HFFc6 (cell line): ENCODE measurements around the gene CPD. TPM values are rescaled to one million over a fixed set of nuclear protein-coding genes. Genes with fewer than 3 reads are reported as not detected.

Experiments used
- DNase-seq: peaks from one replicate; pipeline ENCODE4 v3.0.0-alpha.2; 2018
- H3K27ac Mint-ChIP-seq: 2 replicates; pipeline ENCODE4 v1.8.0; 2020; ENCODE audit warnings: mild to moderate bottlenecking, mixed read lengths
- H3K27me3 Mint-ChIP-seq: 2 replicates; pipeline ENCODE4 v1.8.0; 2021; ENCODE audit warnings: mild to moderate bottlenecking, moderate library complexity, mixed read lengths; ENCODE audit not compliant: insufficient read depth
- H3K36me3 Mint-ChIP-seq: 2 replicates; pipeline ENCODE4 v1.8.0; 2021; ENCODE audit warnings: low read depth, mixed read lengths
- H3K4me1 Mint-ChIP-seq: 2 replicates; pipeline ENCODE4 v1.8.0; 2020; ENCODE audit warnings: low read depth, mixed read lengths
- H3K4me3 Mint-ChIP-seq: 2 replicates; pipeline ENCODE4 v1.8.0; 2020; ENCODE audit warnings: mild to moderate bottlenecking, moderate library complexity, mixed read lengths
- H3K9me3 Mint-ChIP-seq: 2 replicates; pipeline ENCODE4 v1.8.0; 2020; ENCODE audit warnings: mild to moderate bottlenecking, mixed read lengths
- total RNA-seq, 6 experiments: library from RNA; stranded (reverse); fragmentation: NEBNext Ultra II Directional; extraction: Animal tissue kit (Norgen Biotek cat#: 25700); gene quantifications; 2 replicates in 1 of 6; 3 replicates in 5 of 6; pipeline ENCODE4 v1.2.3, GENCODE V29; 2021
- TF ChIP-seq, protein P1 (sequence below): fragments of 200-600 bp; sonication (generic); IDR thresholded peaks from 2 replicates; pipeline ENCODE4 v1.5.0; 2021; ENCODE audit warnings: antibody characterized with exemption, mild to moderate bottlenecking

The CPD gene
- total RNA-seq, 6 experiments from 2014 or later = 45.9 to 57.4 (median 49.7) TPM

DNA sequence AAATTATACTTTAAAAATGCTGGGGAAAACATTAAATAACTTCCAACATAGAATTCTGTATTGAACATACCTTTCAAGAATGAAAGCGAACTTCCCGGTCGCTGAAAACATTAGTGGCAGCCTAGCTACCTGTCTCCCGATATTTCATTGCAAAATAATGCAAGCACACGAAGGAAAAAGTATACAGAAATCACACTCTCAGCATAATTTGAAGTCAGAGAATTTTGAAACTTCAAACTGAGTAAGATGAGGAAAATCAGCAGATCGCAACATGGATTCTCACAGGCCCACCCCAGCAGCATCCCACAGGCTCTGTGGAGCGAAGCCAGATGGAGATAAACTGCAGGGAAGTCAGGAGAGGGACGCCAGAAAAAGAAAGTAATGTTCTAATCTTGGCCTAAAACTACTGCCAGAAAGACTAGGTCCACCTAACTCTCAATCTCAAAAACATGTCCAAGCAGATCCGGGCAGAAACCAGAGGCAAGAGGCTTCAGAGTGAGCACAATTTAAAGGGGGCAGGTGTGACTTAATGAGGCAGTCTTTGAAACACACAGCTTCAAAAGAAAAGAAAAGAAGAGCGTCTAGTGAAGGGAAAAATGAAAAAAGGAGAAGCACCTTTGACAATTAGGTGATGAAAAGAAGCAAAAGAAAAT, 93.6 kb downstream of the CPD start:
- Mint-ChIP-seq H3K4me3 (no peak overlapping the region), H3K27ac (no peak overlapping the region), H3K36me3 (peaks cover 2% of the 10 kb centered on the region; the same call in 1 of the 2 replicates), H3K9me3 (no peaks in the 10 kb centered on the region), H3K27me3 (no peaks in the 10 kb centered on the region; the same call in 1 of the 2 replicates), H3K4me1 (peaks cover 17% of the 10 kb centered on the region)
- TF ChIP-seq, protein P1, sequence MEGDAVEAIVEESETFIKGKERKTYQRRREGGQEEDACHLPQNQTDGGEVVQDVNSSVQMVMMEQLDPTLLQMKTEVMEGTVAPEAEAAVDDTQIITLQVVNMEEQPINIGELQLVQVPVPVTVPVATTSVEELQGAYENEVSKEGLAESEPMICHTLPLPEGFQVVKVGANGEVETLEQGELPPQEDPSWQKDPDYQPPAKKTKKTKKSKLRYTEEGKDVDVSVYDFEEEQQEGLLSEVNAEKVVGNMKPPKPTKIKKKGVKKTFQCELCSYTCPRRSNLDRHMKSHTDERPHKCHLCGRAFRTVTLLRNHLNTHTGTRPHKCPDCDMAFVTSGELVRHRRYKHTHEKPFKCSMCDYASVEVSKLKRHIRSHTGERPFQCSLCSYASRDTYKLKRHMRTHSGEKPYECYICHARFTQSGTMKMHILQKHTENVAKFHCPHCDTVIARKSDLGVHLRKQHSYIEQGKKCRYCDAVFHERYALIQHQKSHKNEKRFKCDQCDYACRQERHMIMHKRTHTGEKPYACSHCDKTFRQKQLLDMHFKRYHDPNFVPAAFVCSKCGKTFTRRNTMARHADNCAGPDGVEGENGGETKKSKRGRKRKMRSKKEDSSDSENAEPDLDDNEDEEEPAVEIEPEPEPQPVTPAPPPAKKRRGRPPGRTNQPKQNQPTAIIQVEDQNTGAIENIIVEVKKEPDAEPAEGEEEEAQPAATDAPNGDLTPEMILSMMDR = no peak
- DNase-seq = no peak

DNA sequence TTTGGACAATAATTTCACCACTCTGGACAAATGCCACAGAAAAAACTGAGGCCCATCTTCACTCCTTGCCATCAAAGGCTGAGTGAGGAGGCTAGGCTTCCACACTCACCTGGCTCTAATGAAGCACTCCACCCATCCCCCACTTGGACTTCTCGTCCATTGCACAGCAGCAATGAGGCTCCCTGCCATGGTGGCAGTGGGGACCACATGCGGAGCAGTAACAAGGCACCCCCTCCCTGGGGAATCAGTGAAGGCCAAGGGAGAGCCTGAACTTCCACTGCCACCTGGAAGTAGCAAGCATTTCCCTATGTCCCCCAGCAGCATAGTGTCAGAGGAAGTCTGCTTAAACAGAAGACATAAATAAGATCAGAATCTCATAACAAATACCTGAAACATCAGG, 96.5 kb downstream of the CPD start:
- Mint-ChIP-seq H3K4me3 (no peak overlapping the region), H3K4me1 (peaks cover 33% of the 10 kb centered on the region), H3K27ac (no peak overlapping the region), H3K36me3 (peaks cover 11% of the 10 kb centered on the region; the same call in 1 of the 2 replicates), H3K9me3 (no peaks in the 10 kb centered on the region), H3K27me3 (no peaks in the 10 kb centered on the region; the same call in 1 of the 2 replicates)
- DNase-seq = no peak
- TF ChIP-seq, protein P1 = no peak

DNA sequence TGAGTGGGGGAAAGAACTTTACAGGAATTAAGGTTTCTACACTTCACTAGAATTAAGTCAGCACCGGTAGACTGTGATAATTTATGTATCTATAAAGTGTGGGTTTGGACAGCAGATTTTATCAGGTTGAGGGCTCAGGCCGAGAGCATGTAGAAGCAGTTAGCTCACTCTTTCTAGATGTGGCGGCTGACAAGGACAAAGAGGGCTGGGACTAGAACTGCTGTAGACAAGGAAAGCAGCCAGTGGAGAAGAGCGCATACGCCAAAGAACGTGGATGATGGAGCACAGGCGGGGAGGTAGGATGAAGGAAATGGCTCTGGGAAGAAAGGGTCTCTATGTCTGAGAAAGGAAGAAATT, 98.0 kb downstream of the CPD start:
- Mint-ChIP-seq H3K36me3 (peaks cover 11% of the 10 kb centered on the region; the same call in 1 of the 2 replicates), H3K27me3 (no peaks in the 10 kb centered on the region; the same call in 1 of the 2 replicates), H3K9me3 (no peaks in the 10 kb centered on the region), H3K27ac (peak overlapping the region; percentile 99), H3K4me3 (peak overlapping the region; percentile 95), H3K4me1 (peaks cover 33% of the 10 kb centered on the region)
- TF ChIP-seq, protein P1 = no peak
- DNase-seq = no peak

DNA sequence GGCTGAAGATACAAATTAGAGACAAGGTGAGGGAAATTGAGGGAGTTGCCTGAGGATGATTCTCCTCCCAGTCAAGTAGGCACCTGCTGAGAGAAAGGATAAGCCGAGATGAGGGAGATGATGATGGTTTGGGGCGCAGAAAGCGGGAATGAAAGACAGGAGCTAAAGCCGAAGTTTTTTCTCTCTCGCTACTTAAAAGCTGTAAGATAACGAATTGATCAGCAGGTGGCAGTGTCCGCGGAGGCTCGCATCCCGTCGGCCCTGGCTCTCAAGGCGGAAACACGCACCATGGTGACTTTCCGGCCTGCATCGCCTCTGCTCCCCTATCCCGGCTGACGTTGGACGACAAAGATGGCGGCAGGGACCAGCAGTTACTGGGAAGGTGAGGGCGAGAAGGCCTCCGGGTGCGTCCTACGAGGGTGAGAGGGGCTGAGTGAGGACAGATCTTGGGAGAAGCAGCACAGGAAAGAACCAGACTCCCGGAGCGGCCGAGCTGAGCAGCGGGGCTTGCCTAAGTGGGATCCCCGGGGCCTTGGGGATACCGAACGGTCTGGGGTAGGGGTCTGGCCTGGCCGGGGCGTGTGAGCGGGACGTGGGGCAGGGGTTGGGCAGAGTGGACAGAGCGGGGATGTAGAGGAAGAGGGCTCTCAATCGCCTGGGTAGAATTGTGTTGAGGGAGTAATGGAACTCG, 98.5 kb downstream of the CPD start, which contains the start of gene GOSR1:
Gene GOSR1 (plus strand): TSS at position 326 of the 691 bp plus-strand sequence. CDS start 26 bp downstream, at position 352.
- H3K4me1 Mint-ChIP-seq = peaks cover 33% of the 10 kb centered on the region

DNA sequence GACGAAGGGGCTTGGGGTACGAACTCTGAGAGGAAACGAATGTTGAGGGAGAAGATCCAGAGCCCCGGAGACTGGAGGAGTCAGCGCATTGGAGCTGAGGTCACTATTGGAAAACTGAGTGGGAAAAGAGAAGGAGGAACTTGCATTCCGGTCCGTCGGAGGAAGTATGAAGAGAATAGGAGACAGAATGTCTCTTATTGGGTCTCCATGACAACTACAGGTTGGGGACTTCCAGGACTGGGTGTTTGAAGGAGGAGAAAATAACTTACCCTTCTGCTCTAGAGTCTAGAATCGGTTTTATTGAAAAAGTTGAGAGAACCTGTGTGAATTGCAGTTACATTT, 99.0 kb downstream of the CPD start:
- peak overlapping the region; percentile 95 for H3K4me3 Mint-ChIP-seq
- TF ChIP-seq, protein P1 = no peak
- DNase-seq = peak; percentile 3
- peaks cover 33% of the 10 kb centered on the region for H3K4me1 Mint-ChIP-seq
- peak overlapping the region; percentile 99 for H3K27ac Mint-ChIP-seq
- peaks cover 13% of the 10 kb centered on the region; the same call in 1 of the 2 replicates for H3K36me3 Mint-ChIP-seq
- no peaks in the 10 kb centered on the region for H3K9me3 Mint-ChIP-seq
- H3K27me3 Mint-ChIP-seq = no peaks in the 10 kb centered on the region; the same call in 1 of the 2 replicates

More for the DNA sequence above, 98.5 kb downstream of the CPD start, which contains the start of gene GOSR1:
- Mint-ChIP-seq H3K27ac (peak within 1 kb of the TSS; percentile 99), H3K36me3 (peaks cover 11% of the 10 kb centered on the region; the same call in 1 of the 2 replicates), H3K27me3 (no peaks in the 10 kb centered on the region; the same call in 1 of the 2 replicates), H3K4me3 (peak within 1 kb of the TSS; percentile 95), H3K9me3 (no peaks in the 10 kb centered on the region)
- DNase-seq = peak; percentile 92
- TF ChIP-seq, protein P1 = peak; percentile 89
